ENCODE data around the gene MUC13. TPM values are rescaled to one million over a fixed set of nuclear protein-coding genes. Genes with fewer than 3 reads are reported as not detected.

MUC13 gene
- polyA plus RNA-seq, 2 donors: 0.14 TPM; not detected in 1

DNA sequence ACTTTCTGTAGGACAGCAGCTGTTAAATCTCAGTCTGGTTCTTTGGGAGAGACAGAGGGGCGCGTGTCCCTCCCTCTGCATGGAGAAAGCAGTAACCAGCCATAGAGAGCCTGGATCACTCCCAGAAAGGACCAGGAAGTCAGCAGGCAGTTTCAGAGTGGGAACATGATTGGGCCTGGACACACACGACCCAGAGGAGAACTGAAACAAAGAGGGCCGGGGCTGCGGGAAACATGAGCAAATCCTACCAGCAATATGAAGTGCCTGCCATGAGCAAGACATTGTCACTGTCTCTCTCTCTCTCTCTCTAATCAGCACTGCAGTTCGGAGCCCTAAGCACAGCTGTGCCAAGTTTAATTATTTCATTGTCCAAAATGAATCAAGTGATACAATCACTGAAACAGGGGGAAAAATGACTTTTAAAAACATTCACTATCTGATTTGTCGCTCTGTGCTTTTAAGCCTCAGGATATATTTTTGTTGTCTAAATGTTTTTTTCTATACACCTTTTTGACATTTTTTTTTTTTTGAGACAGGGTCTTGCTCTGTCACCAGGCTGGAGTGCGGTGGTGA, 17.6 kb downstream of the MUC13 start:
- Histone ChIP-seq H3K27ac (ENCODE audit: low read depth in 2 of 2, low read length in 1 of 2) (no peak overlapping the region), H3K4me1 (ENCODE audit: control insufficient read depth in 2 of 2, insufficient read depth in 2 of 2, low read length in 1 of 2) (no peaks in the 10 kb centered on the region), H3K4me3 (ENCODE audit: low read depth in 1 of 2, low read length in 2 of 2) (no peak overlapping the region), H3K36me3 (ENCODE audit: control insufficient read depth in 2 of 2, insufficient read depth in 2 of 2, low read length in 1 of 2) (no peaks in the 10 kb centered on the region), H3K27me3 (ENCODE audit: control insufficient read depth in 1 of 2, insufficient read depth in 2 of 2, low read length in 2 of 2) (no peaks in the 10 kb centered on the region), H3K9me3 (ENCODE audit: control insufficient read depth in 2 of 2, insufficient read depth in 1 of 2, low read depth in 1 of 2, low read length in 1 of 2) (no peaks in the 10 kb centered on the region)
- 48 to 59% methylated on average over 8 of the region's 8 CpGs for WGBS, 2 donors

DNA sequence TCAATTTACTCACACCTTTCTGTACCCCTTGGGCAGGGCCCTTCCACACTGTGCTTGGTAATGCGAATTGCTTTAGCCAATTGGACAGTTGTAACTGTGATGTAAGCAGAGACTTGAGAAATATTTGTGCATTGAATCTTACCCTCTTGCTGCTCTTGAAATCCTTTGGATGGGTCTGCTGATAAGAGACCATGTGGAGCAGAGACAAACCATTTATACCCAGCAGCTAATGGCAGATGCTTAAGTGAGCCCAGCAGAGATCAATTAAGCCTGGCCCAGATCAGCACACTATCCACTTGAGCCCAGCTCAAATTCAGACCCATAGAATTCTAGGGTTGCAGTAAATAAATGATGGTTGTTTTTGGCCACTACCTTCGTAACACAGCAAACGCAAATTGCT, 19.3 kb downstream of the MUC13 start:
- no peak overlapping the region for H3K4me3 ChIP-seq (ENCODE audit: low read depth in 1 of 2, low read length in 2 of 2)
- WGBS, 2 donors: 95 to 97% methylated on average over 3 of the region's 3 CpGs
- no peaks in the 10 kb centered on the region for H3K36me3 ChIP-seq (ENCODE audit: control insufficient read depth in 2 of 2, insufficient read depth in 2 of 2, low read length in 1 of 2)

GRCh38 chr3:124907957-124908356, 26.6 kb downstream of the MUC13 start:
- Histone ChIP-seq H3K9me3 (ENCODE audit: control insufficient read depth in 2 of 2, insufficient read depth in 1 of 2, low read depth in 1 of 2, low read length in 1 of 2) (no peaks in the 10 kb centered on the region), H3K4me3 (ENCODE audit: low read depth in 1 of 2, low read length in 2 of 2) (no peak overlapping the region), H3K27ac (ENCODE audit: low read depth in 2 of 2, low read length in 1 of 2) (no peak overlapping the region), H3K27me3 (ENCODE audit: control insufficient read depth in 1 of 2, insufficient read depth in 2 of 2, low read length in 2 of 2) (no peaks in the 10 kb centered on the region), H3K4me1 (ENCODE audit: control insufficient read depth in 2 of 2, insufficient read depth in 2 of 2, low read length in 1 of 2) (no peaks in the 10 kb centered on the region), H3K36me3 (ENCODE audit: control insufficient read depth in 2 of 2, insufficient read depth in 2 of 2, low read length in 1 of 2) (no peaks in the 10 kb centered on the region)
- WGBS, 2 donors: 79 to 80% methylated on average over 9 of the region's 9 CpGs

More for the DNA sequence above, 19.3 kb downstream of the MUC13 start:
- H3K27me3 ChIP-seq (ENCODE audit: control insufficient read depth in 1 of 2, insufficient read depth in 2 of 2, low read length in 2 of 2): no peaks in the 10 kb centered on the region
- H3K9me3 ChIP-seq (ENCODE audit: control insufficient read depth in 2 of 2, insufficient read depth in 1 of 2, low read depth in 1 of 2, low read length in 1 of 2): no peaks in the 10 kb centered on the region
- no peak overlapping the region for H3K27ac ChIP-seq (ENCODE audit: low read depth in 2 of 2, low read length in 1 of 2)
- no peaks in the 10 kb centered on the region for H3K4me1 ChIP-seq (ENCODE audit: control insufficient read depth in 2 of 2, insufficient read depth in 2 of 2, low read length in 1 of 2)

GRCh38 chr3:124904835-124905492, 29.6 kb downstream of the MUC13 start:
- Histone ChIP-seq H3K9me3 (ENCODE audit: control insufficient read depth in 2 of 2, insufficient read depth in 1 of 2, low read depth in 1 of 2, low read length in 1 of 2) (no peaks in the 10 kb centered on the region), H3K36me3 (ENCODE audit: control insufficient read depth in 2 of 2, insufficient read depth in 2 of 2, low read length in 1 of 2) (no peaks in the 10 kb centered on the region), H3K27ac (ENCODE audit: low read depth in 2 of 2, low read length in 1 of 2) (no peak overlapping the region), H3K4me1 (ENCODE audit: control insufficient read depth in 2 of 2, insufficient read depth in 2 of 2, low read length in 1 of 2) (no peaks in the 10 kb centered on the region), H3K27me3 (ENCODE audit: control insufficient read depth in 1 of 2, insufficient read depth in 2 of 2, low read length in 2 of 2) (no peaks in the 10 kb centered on the region), H3K4me3 (ENCODE audit: low read depth in 1 of 2, low read length in 2 of 2) (no peak overlapping the region)
- 79 to 82% methylated on average over 6 of the region's 6 CpGs for WGBS, 2 donors

DNA sequence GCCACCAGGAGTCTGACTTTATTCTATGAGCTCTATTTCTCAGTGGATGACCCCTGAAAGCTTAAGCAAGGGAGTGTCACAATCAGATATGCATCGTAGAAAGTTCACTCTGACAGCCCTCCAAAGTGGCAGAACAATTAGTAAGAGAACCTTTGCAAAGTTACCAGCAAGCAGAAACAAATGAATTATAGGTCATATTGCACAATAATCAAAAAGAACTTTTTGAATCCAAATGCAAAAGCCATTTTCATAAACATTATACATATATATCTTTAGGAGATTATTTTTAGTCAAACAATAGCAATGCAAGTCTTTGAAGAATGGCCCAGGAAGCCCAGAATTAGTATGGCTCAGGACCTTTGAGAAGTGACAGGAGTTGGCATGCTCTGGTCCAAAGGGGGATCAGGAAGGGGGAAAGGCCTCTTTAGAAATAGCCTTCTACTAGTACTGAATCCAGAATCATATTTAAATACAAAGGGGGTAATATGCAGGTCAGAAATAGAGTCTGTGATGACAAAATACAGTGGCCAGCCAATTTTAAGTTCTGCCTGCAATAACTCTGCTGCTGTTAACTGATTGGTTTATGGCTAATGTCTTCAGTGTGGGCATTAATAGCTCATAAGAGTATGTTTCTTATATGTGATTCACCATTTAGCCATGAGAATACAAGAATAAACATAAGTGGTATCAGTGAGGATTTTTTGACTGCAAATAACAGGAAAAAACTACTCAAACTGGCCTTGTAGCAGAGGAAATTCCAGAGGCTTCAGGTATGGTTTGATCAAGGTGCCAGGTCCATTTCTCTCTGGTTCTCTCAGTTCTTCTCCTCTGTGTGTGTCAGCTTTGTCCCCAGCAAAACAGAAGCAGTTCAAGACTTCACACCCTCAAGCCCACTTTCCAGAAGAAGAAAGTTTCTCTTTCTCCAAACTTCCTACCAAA, 30.4 kb downstream of the MUC13 start:
- 68 to 71% methylated on average over 1 of the region's 1 CpG for WGBS, 2 donors
- H3K36me3 ChIP-seq (ENCODE audit: control insufficient read depth in 2 of 2, insufficient read depth in 2 of 2, low read length in 1 of 2): no peaks in the 10 kb centered on the region
- no peak overlapping the region for H3K4me3 ChIP-seq (ENCODE audit: low read depth in 1 of 2, low read length in 2 of 2)
- no peaks in the 10 kb centered on the region for H3K4me1 ChIP-seq (ENCODE audit: control insufficient read depth in 2 of 2, insufficient read depth in 2 of 2, low read length in 1 of 2)
- H3K9me3 ChIP-seq (ENCODE audit: control insufficient read depth in 2 of 2, insufficient read depth in 1 of 2, low read depth in 1 of 2, low read length in 1 of 2): no peaks in the 10 kb centered on the region
- H3K27ac ChIP-seq (ENCODE audit: low read depth in 2 of 2, low read length in 1 of 2): no peak overlapping the region
- no peaks in the 10 kb centered on the region for H3K27me3 ChIP-seq (ENCODE audit: control insufficient read depth in 1 of 2, insufficient read depth in 2 of 2, low read length in 2 of 2)

DNA sequence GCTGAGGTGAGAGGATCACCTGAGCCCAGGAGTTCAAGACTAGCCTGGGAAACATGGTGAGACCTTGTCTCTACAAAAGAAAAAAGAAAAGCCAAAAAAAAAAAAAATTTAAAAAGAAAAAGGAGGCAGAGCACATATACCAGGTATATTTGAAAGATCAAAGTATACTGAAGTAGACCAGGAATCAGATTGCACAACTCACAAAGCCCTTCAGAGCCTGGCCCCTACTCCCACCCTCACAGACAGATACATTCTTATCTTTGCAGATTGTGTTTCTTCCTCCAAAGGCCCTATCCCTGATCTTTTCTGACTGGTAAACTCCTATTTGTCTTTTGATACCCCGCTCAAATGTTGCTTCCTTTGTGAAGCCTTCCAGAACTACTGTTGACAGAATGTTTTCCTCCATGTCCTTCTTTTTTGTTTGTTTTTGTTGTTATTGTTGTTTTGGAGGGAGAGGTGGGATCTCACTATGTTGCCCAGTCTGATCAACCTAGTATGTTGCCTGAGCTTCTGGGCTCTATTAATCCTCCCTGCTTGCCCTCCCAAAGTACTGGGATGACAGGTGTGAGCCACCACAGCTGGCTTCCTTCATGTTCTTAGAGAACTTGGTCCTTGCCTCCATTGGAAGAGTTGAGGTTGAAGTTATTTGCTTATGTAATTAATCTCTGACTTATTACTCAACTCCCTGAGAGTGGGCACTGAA, 37.6 kb downstream of the MUC13 start:
- H3K27ac ChIP-seq (ENCODE audit: low read depth in 2 of 2, low read length in 1 of 2): no peak overlapping the region
- H3K9me3 ChIP-seq (ENCODE audit: control insufficient read depth in 2 of 2, insufficient read depth in 1 of 2, low read depth in 1 of 2, low read length in 1 of 2): no peaks in the 10 kb centered on the region
- no peaks in the 10 kb centered on the region for H3K27me3 ChIP-seq (ENCODE audit: control insufficient read depth in 1 of 2, insufficient read depth in 2 of 2, low read length in 2 of 2)
- 94 to 97% methylated on average over 1 of the region's 1 CpG for WGBS, 2 donors
- H3K4me1 ChIP-seq (ENCODE audit: control insufficient read depth in 2 of 2, insufficient read depth in 2 of 2, low read length in 1 of 2): peaks cover 0 to 3% of the 10 kb centered on the region in 2 donors
- no peaks in the 10 kb centered on the region for H3K36me3 ChIP-seq (ENCODE audit: control insufficient read depth in 2 of 2, insufficient read depth in 2 of 2, low read length in 1 of 2)
- no peak overlapping the region for H3K4me3 ChIP-seq (ENCODE audit: low read depth in 1 of 2, low read length in 2 of 2)

GRCh38 chr3:124895756-124896155, 38.8 kb downstream of the MUC13 start:
- no peak overlapping the region for H3K4me3 ChIP-seq (ENCODE audit: low read depth in 1 of 2, low read length in 2 of 2)
- H3K4me1 ChIP-seq (ENCODE audit: control insufficient read depth in 2 of 2, insufficient read depth in 2 of 2, low read length in 1 of 2): peaks cover 0 to 3% of the 10 kb centered on the region in 2 donors
- H3K9me3 ChIP-seq (ENCODE audit: control insufficient read depth in 2 of 2, insufficient read depth in 1 of 2, low read depth in 1 of 2, low read length in 1 of 2): no peaks in the 10 kb centered on the region
- no peaks in the 10 kb centered on the region for H3K27me3 ChIP-seq (ENCODE audit: control insufficient read depth in 1 of 2, insufficient read depth in 2 of 2, low read length in 2 of 2)
- no peaks in the 10 kb centered on the region for H3K36me3 ChIP-seq (ENCODE audit: control insufficient read depth in 2 of 2, insufficient read depth in 2 of 2, low read length in 1 of 2)
- no peak overlapping the region for H3K27ac ChIP-seq (ENCODE audit: low read depth in 2 of 2, low read length in 1 of 2)
- 55 to 58% methylated on average over 7 of the region's 7 CpGs for WGBS, 2 donors

- WGBS, 2 donors: 33 to 38% methylated on average over 2 of the region's 2 CpGs
- Histone ChIP-seq H3K36me3 (ENCODE audit: control insufficient read depth in 2 of 2, insufficient read depth in 2 of 2, low read length in 1 of 2) (no peaks in the 10 kb centered on the region), H3K27ac (ENCODE audit: low read depth in 2 of 2, low read length in 1 of 2) (no peak overlapping the region), H3K27me3 (ENCODE audit: control insufficient read depth in 1 of 2, insufficient read depth in 2 of 2, low read length in 2 of 2) (no peaks in the 10 kb centered on the region), H3K4me3 (ENCODE audit: low read depth in 1 of 2, low read length in 2 of 2) (no peak overlapping the region), H3K9me3 (ENCODE audit: control insufficient read depth in 2 of 2, insufficient read depth in 1 of 2, low read depth in 1 of 2, low read length in 1 of 2) (no peaks in the 10 kb centered on the region), H3K4me1 (ENCODE audit: control insufficient read depth in 2 of 2, insufficient read depth in 2 of 2, low read length in 1 of 2) (peaks cover 0 to 3% of the 10 kb centered on the region in 2 donors)
Observed at GRCh38 chr3:124893526-124893925, 41.0 kb downstream of the MUC13 start.

GRCh38 chr3:124890573-124891190, 43.9 kb downstream of the MUC13 start:
- no peak overlapping the region for H3K27ac ChIP-seq (ENCODE audit: low read depth in 2 of 2, low read length in 1 of 2)
- H3K36me3 ChIP-seq (ENCODE audit: control insufficient read depth in 2 of 2, insufficient read depth in 2 of 2, low read length in 1 of 2): no peaks in the 10 kb centered on the region
- peaks cover 0 to 2% of the 10 kb centered on the region in 2 donors for H3K9me3 ChIP-seq (ENCODE audit: control insufficient read depth in 2 of 2, insufficient read depth in 1 of 2, low read depth in 1 of 2, low read length in 1 of 2)
- H3K4me3 ChIP-seq (ENCODE audit: low read depth in 1 of 2, low read length in 2 of 2): no peak overlapping the region
- 51 to 67% methylated on average over 5 of the region's 5 CpGs for WGBS, 2 donors
- peaks cover 0 to 5% of the 10 kb centered on the region in 2 donors for H3K4me1 ChIP-seq (ENCODE audit: control insufficient read depth in 2 of 2, insufficient read depth in 2 of 2, low read length in 1 of 2)
- no peaks in the 10 kb centered on the region for H3K27me3 ChIP-seq (ENCODE audit: control insufficient read depth in 1 of 2, insufficient read depth in 2 of 2, low read length in 2 of 2)

Data from esophagus (tissue), 2 donors.